ENCODE measurements around the gene PARP12.

The PARP12 gene

GRCh38 chr7:140058517-140058916 is 4.2 kb downstream of the PARP12 start:
- TF ChIP-seq TAF1 (IDR thresholded peaks at IDR 0.05; ENCODE audit: low read depth) (no peak), FOXM1 (IDR thresholded peaks at IDR 0.05; ENCODE audit: borderline replicate concordance, low read depth) (no peak), TCF12 (IDR thresholded peaks at IDR 0.05; ENCODE audit: low read depth) (no peak), CREB1 (IDR thresholded peaks at IDR 0.05; ENCODE audit: low read depth) (no peak), ZBTB7A (IDR thresholded peaks at IDR 0.05; ENCODE audit: low read depth) (no peak), CEBPB (IDR thresholded peaks at IDR 0.05) (no peak), TEAD4 (IDR thresholded peaks at IDR 0.05) (no peak), MAX (IDR thresholded peaks at IDR 0.05) (no peak), EP300 (IDR thresholded peaks at IDR 0.05; ENCODE audit: borderline replicate concordance) (no peak), NFIC (IDR thresholded peaks at IDR 0.05) (no peak)
- TF ChIP-seq, protein P1, sequence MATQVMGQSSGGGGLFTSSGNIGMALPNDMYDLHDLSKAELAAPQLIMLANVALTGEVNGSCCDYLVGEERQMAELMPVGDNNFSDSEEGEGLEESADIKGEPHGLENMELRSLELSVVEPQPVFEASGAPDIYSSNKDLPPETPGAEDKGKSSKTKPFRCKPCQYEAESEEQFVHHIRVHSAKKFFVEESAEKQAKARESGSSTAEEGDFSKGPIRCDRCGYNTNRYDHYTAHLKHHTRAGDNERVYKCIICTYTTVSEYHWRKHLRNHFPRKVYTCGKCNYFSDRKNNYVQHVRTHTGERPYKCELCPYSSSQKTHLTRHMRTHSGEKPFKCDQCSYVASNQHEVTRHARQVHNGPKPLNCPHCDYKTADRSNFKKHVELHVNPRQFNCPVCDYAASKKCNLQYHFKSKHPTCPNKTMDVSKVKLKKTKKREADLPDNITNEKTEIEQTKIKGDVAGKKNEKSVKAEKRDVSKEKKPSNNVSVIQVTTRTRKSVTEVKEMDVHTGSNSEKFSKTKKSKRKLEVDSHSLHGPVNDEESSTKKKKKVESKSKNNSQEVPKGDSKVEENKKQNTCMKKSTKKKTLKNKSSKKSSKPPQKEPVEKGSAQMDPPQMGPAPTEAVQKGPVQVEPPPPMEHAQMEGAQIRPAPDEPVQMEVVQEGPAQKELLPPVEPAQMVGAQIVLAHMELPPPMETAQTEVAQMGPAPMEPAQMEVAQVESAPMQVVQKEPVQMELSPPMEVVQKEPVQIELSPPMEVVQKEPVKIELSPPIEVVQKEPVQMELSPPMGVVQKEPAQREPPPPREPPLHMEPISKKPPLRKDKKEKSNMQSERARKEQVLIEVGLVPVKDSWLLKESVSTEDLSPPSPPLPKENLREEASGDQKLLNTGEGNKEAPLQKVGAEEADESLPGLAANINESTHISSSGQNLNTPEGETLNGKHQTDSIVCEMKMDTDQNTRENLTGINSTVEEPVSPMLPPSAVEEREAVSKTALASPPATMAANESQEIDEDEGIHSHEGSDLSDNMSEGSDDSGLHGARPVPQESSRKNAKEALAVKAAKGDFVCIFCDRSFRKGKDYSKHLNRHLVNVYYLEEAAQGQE (IDR thresholded peaks at IDR 0.05; ENCODE audit: low read depth) = no peak

DNA sequence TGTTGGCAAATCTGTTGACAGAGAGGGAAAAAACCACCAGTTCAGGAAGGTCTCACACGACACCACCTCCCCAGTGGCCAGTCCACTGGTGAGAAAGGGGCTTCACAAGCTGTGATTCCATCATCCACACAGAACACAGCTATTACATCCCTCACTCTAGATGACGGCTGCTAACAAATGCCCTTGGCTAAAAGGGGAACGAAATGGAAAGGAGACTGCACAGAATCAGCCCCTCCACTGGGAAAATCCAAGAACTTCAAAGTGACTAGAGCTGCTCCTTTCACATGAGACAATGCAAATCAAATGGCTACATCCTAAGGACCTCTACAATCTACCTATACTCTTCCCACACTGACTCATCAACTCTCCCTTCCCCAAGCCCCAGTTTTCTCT is 5.6 kb downstream of the PARP12 start:
- TF ChIP-seq EP300 (IDR thresholded peaks at IDR 0.05; ENCODE audit: borderline replicate concordance) = no peak
- no peak for TF ChIP-seq YY1 (IDR thresholded peaks at IDR 0.05; ENCODE audit: low read depth)
- no peak for TF ChIP-seq MAX (IDR thresholded peaks at IDR 0.05)
- TF ChIP-seq RAD21 (IDR thresholded peaks at IDR 0.05; ENCODE audit: low read depth) = no peak
- TF ChIP-seq, protein P1 (IDR thresholded peaks at IDR 0.05; ENCODE audit: low read depth) = no peak
- no peak for TF ChIP-seq ZBTB7A (IDR thresholded peaks at IDR 0.05; ENCODE audit: low read depth)
- TF ChIP-seq FOXM1 (IDR thresholded peaks at IDR 0.05; ENCODE audit: borderline replicate concordance, low read depth) = no peak
- TF ChIP-seq TEAD4 (IDR thresholded peaks at IDR 0.05) = no peak
- no peak for TF ChIP-seq TCF12 (IDR thresholded peaks at IDR 0.05; ENCODE audit: low read depth)
- TF ChIP-seq NFIC (IDR thresholded peaks at IDR 0.05) = no peak
- no peak for TF ChIP-seq CREB1 (IDR thresholded peaks at IDR 0.05; ENCODE audit: low read depth)
- TF ChIP-seq CEBPB (IDR thresholded peaks at IDR 0.05) = no peak
- no peak for TF ChIP-seq USF1 (IDR thresholded peaks at IDR 0.05)
- no peak for TF ChIP-seq EGR1 (IDR thresholded peaks at IDR 0.05)
- TF ChIP-seq TAF1 (IDR thresholded peaks at IDR 0.05; ENCODE audit: low read depth) = no peak

- TF ChIP-seq, protein P1 (IDR thresholded peaks at IDR 0.05; ENCODE audit: low read depth) = no peak
- TF ChIP-seq YY1 (IDR thresholded peaks at IDR 0.05; ENCODE audit: low read depth) (no peak), TAF1 (IDR thresholded peaks at IDR 0.05; ENCODE audit: low read depth) (no peak), MAX (IDR thresholded peaks at IDR 0.05) (no peak), EGR1 (IDR thresholded peaks at IDR 0.05) (no peak), ZBTB7A (IDR thresholded peaks at IDR 0.05; ENCODE audit: low read depth) (no peak), TCF12 (IDR thresholded peaks at IDR 0.05; ENCODE audit: low read depth) (no peak), CEBPB (IDR thresholded peaks at IDR 0.05) (no peak), EP300 (IDR thresholded peaks at IDR 0.05; ENCODE audit: borderline replicate concordance) (no peak), FOXM1 (IDR thresholded peaks at IDR 0.05; ENCODE audit: borderline replicate concordance, low read depth) (no peak), RAD21 (IDR thresholded peaks at IDR 0.05; ENCODE audit: low read depth) (no peak), CREB1 (IDR thresholded peaks at IDR 0.05; ENCODE audit: low read depth) (no peak), NFIC (IDR thresholded peaks at IDR 0.05) (no peak), USF1 (IDR thresholded peaks at IDR 0.05) (no peak), TEAD4 (IDR thresholded peaks at IDR 0.05) (no peak)
Observed at GRCh38 chr7:140056431-140057142, 6.2 kb downstream of the PARP12 start.

DNA sequence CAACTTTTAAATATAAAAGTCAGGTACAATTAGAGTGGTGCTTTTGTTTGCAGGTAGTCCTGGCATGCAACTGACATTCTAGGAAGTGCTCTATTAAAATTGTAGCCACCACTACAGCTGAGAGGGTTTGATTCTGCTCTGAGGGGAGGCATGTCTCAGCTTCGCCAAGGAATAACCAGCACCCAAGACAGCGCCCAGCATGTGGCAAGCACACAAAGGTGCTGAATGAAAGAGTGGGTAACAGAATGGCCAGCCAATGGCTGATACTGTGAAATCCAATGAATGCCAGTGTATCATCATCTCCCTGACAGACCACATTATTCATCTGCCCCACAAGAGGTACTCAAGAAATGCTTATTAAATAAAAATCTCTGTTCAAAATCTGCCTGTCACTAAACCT is 6.9 kb downstream of the PARP12 start:
- TF ChIP-seq, protein P1 (IDR thresholded peaks at IDR 0.05; ENCODE audit: low read depth) = peak; percentile 26; the same call in 1 of the 2 replicates
- TF ChIP-seq EGR1 (IDR thresholded peaks at IDR 0.05) = no peak
